Fibroblast of lung (primary cell): Measurements from ENCODE around the gene ATP10A. TPM values are rescaled to one million over a fixed set of nuclear protein-coding genes. Genes with fewer than 3 reads are reported as not detected.

ENCODE experiments used
- DNase-seq, 2 donors: peaks; one replicate each; pipeline versions ENCODE4 v3.0.0 to v3.0.0-alpha.2; 2010; ENCODE audit warnings: low read depth in 2 of 2
- H2AFZ ChIP-seq: 2 replicates; pipeline ENCODE4 v1.5.1; 2012; ENCODE audit warnings: low read length, control low read depth, inconsistent platforms
- H3K27ac ChIP-seq: 2 replicates; pipeline ENCODE4 v1.5.1; 2011; ENCODE audit warnings: low read length, control low read depth; ENCODE audit not compliant: insufficient read depth
- H3K27me3 ChIP-seq: 2 replicates; pipeline ENCODE4 v1.5.1; 2011; ENCODE audit warnings: mild to moderate bottlenecking, low read length; ENCODE audit not compliant: control insufficient read depth, insufficient read depth
- H3K36me3 ChIP-seq: 2 replicates; pipeline ENCODE4 v1.5.1; 2011; ENCODE audit warnings: low read length; ENCODE audit not compliant: control insufficient read depth, insufficient read depth
- H3K4me1 ChIP-seq: 2 replicates; pipeline ENCODE4 v1.5.1; 2011; ENCODE audit warnings: low read length; ENCODE audit not compliant: control insufficient read depth, insufficient read depth; ENCODE audit errors: extremely low read depth
- H3K4me2 ChIP-seq: 2 replicates; pipeline ENCODE4 v1.5.1; 2011; ENCODE audit warnings: low read length, control low read depth; ENCODE audit not compliant: insufficient read depth; ENCODE audit errors: extremely low read depth
- H3K4me3 ChIP-seq, 4 experiments: fragments of 200-600 bp in 1 of 4; sonication (generic) in 1 of 4; replicated peaks in 1 of 4; 2 replicates each; pipeline ENCODE4 v1.5.1; 2011 to 2016; ENCODE audit warnings: low read length in 4 of 4, low read depth in 3 of 4, mild to moderate bottlenecking in 3 of 4, control low read depth in 2 of 4, inconsistent platforms in 1 of 4, mixed read lengths in 1 of 4; ENCODE audit not compliant: insufficient read depth in 1 of 4; ENCODE audit errors: control extremely low read depth in 1 of 4
- H3K79me2 ChIP-seq: 2 replicates; pipeline ENCODE4 v1.5.1; 2012; ENCODE audit warnings: mild to moderate bottlenecking, low read length, inconsistent platforms; ENCODE audit not compliant: control insufficient read depth, insufficient read depth
- H3K9ac ChIP-seq: 2 replicates; pipeline ENCODE4 v1.5.1; 2011; ENCODE audit warnings: mild to moderate bottlenecking, low read length, control low read depth; ENCODE audit not compliant: insufficient read depth
- H3K9me3 ChIP-seq: 2 replicates; pipeline ENCODE4 v1.5.1; 2012; ENCODE audit warnings: low read depth, low read length; ENCODE audit not compliant: control insufficient read depth, insufficient read depth
- H4K20me1 ChIP-seq: 2 replicates; pipeline ENCODE4 v1.5.1; 2011; ENCODE audit warnings: low read length; ENCODE audit not compliant: control insufficient read depth, insufficient read depth; ENCODE audit errors: extremely low read depth
- CTCF ChIP-seq, 2 donors: IDR thresholded peaks in 1 of 2; conservative IDR thresholded peaks in 1 of 2; 1 replicate in 1 of 2; 2 replicates in 1 of 2; pipeline ENCODE4 v1.5.1; 2011 to 2012; ENCODE audit warnings: low read length in 2 of 2, control low read depth in 1 of 2, inconsistent platforms in 1 of 2, low read depth in 1 of 2, mild to moderate bottlenecking in 1 of 2
- EZH2 ChIP-seq: IDR thresholded peaks from 2 replicates; pipeline ENCODE4 v1.5.1; 2012; ENCODE audit warnings: low read length, control low read depth, mild to moderate bottlenecking; ENCODE audit errors: missing control alignments
- polyA plus RNA-seq, 2 donors: library from polyadenylated mRNA; depleted of rRNA in 1 of 2; stranded (reverse) in 1 of 2; unstranded in 1 of 2; fragments of >200 nt; gene quantifications; 2 replicates each; pipeline ENCODE4 v1.2.1, GENCODE V29; 2011 to 2012; ENCODE audit warnings: missing spikeins in 1 of 2
- total RNA-seq: library from RNA; depleted of rRNA; stranded (reverse); fragments of >200 nt; gene quantifications from 2 replicates; pipeline ENCODE4 v1.2.1, GENCODE V29; 2014

ATP10A gene
- total and polyA plus RNA-seq, 2 donors (not counting 1 experiment from before 2014, with no cell fraction given) = 12.7 to 13.8 TPM

GRCh38 chr15:25763954-25764353, 99.2 kb downstream of the ATP10A start:
- H3K9ac ChIP-seq = no peak overlapping the region
- no peaks in the 10 kb centered on the region for H3K9me3 ChIP-seq
- H3K27me3 ChIP-seq = no peaks in the 10 kb centered on the region
- TF ChIP-seq CTCF (conservative IDR thresholded peaks at IDR 0.05 in 1 of 2, IDR thresholded peaks at IDR 0.05 in 1 of 2; ENCODE audit: low read depth in 1 of 2, low read length in 2 of 2) = no peak
- TF ChIP-seq EZH2 = no peak
- peaks cover 1% of the 10 kb centered on the region for H3K36me3 ChIP-seq
- H3K4me3 ChIP-seq = no peak overlapping the region
- DNase-seq = no peak
- no peaks in the 10 kb centered on the region for H3K4me1 ChIP-seq
- no peak overlapping the region for H3K4me2 ChIP-seq
- no peaks in the 10 kb centered on the region for H4K20me1 ChIP-seq
- no peaks in the 10 kb centered on the region for H3K79me2 ChIP-seq
- H2AFZ ChIP-seq = no peak overlapping the region
- H3K27ac ChIP-seq = no peak overlapping the region

GRCh38 chr15:25763331-25763751, 99.8 kb downstream of the ATP10A start:
- Histone ChIP-seq H3K27me3 (no peaks in the 10 kb centered on the region), H3K4me2 (no peak overlapping the region), H3K9ac (no peak overlapping the region), H3K4me1 (no peaks in the 10 kb centered on the region), H3K9me3 (no peaks in the 10 kb centered on the region), H3K4me3 (no peak overlapping the region), H4K20me1 (no peaks in the 10 kb centered on the region), H2AFZ (no peak overlapping the region), H3K27ac (no peak overlapping the region), H3K36me3 (peaks cover 1% of the 10 kb centered on the region), H3K79me2 (no peaks in the 10 kb centered on the region)
- no peak for DNase-seq
- TF ChIP-seq EZH2 = no peak
- no peak for TF ChIP-seq CTCF (conservative IDR thresholded peaks at IDR 0.05 in 1 of 2, IDR thresholded peaks at IDR 0.05 in 1 of 2; ENCODE audit: low read depth in 1 of 2, low read length in 2 of 2)

- no peak overlapping the region for H3K4me3 ChIP-seq
- no peak overlapping the region for H3K9ac ChIP-seq
- no peaks in the 10 kb centered on the region for H3K4me1 ChIP-seq
- peak in 1 of 2 donors; percentile 27 for DNase-seq
- H4K20me1 ChIP-seq = no peaks in the 10 kb centered on the region
- H3K79me2 ChIP-seq = no peaks in the 10 kb centered on the region
- H3K27ac ChIP-seq = no peak overlapping the region
- TF ChIP-seq CTCF (conservative IDR thresholded peaks at IDR 0.05 in 1 of 2, IDR thresholded peaks at IDR 0.05 in 1 of 2; ENCODE audit: low read depth in 1 of 2, low read length in 2 of 2) = no peak
- no peak for TF ChIP-seq EZH2
- H3K36me3 ChIP-seq = peaks cover 1% of the 10 kb centered on the region
- no peaks in the 10 kb centered on the region for H3K9me3 ChIP-seq
- H3K4me2 ChIP-seq = no peak overlapping the region
- no peaks in the 10 kb centered on the region for H3K27me3 ChIP-seq
- H2AFZ ChIP-seq = no peak overlapping the region
Observed at GRCh38 chr15:25761971-25762662, 101.0 kb downstream of the ATP10A start.
